ENCODE results near the gene HRH1. TPM values are rescaled to one million over a fixed set of nuclear protein-coding genes. Genes with fewer than 3 reads are reported as not detected.

The HRH1 gene
- total and polyA plus RNA-seq, 2 donors (not counting 1 experiment from before 2014, with no cell fraction given) = not detected

DNA sequence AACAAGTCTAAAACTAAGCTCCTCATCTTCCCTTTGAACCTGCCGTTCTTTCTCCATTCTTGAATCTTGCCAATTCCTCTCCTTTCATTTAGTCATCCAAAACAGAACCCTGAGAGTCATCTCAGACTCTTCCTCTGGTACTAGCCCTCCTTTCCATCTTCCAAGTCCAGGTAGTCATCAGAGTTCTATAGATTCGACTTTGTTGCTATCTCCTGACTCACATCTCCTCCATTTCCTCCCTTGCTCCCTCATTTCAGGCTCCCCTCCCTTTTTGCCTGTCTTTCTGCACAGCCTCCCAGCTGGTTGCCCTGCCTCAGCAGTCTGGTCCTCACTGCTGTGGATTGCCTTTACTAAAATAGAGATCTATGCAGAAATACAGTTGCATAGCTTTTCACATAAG lies 122.6 kb downstream of the HRH1 start:
- H3K79me2 ChIP-seq (ENCODE audit: control insufficient read depth, insufficient read depth, low read length) = peaks cover 76% of the 10 kb centered on the region
- no peak overlapping the region for H3K27ac Mint-ChIP-seq
- intact Hi-C loops (cut with micrococcal nuclease) = no loop called here

GRCh38 chr3:11282250-11283138 lies 128.2 kb downstream of the HRH1 start:
- H3K4me2 ChIP-seq (replicated peaks; ENCODE audit: low read depth, low read length, poor library complexity, severe bottlenecking) = no peak overlapping the region
- peaks cover 2 to 24% of the 10 kb centered on the region in 2 experiments for H3K36me3 ChIP-seq (replicated peaks in 1 of 2; ENCODE audit: control extremely low read depth in 1 of 2, control insufficient read depth in 1 of 2, extremely low read depth in 1 of 2, insufficient read depth in 2 of 2, low read length in 1 of 2)
- peaks cover 2 to 4% of the 10 kb centered on the region in 2 donors for H3K4me1 ChIP-seq (ENCODE audit: control insufficient read depth in 2 of 2, insufficient read depth in 2 of 2, low read length in 2 of 2)
- no peak for DNase-seq
- no peaks in the 10 kb centered on the region for H3K27me3 Mint-ChIP-seq
- no peak overlapping the region for H3K9ac ChIP-seq (ENCODE audit: low read length)
- intact Hi-C loops (cut with micrococcal nuclease) = no loop called here
- H3K4me3 ChIP-seq (ENCODE audit: control extremely low read depth in 1 of 5, extremely low read depth in 1 of 5, insufficient read depth in 1 of 5, low read depth in 2 of 5, low read length in 4 of 5) = no peak overlapping the region
- peak overlapping the region; percentile 42 for H3K27ac Mint-ChIP-seq
- no peak overlapping the region for H3K27ac ChIP-seq (ENCODE audit: low read length in 2 of 2)
- no peaks in the 10 kb centered on the region for H4K20me1 ChIP-seq (ENCODE audit: control insufficient read depth, insufficient read depth, low read length, poor library complexity, severe bottlenecking)
- POLR2A ChIA-PET = no interaction called here
- no peak overlapping the region for H3K4me3 Mint-ChIP-seq
- CTCF ChIA-PET = interaction anchor here (1.0 to 1.5 kb wide), 2 partner anchors 9 to 10 kb away, joined by 3 to 5 read pairs; partner anchors contain the start of gene ATG7
- no peak for ATAC-seq (ENCODE audit: low read depth)
- H3K9me3 ChIP-seq (ENCODE audit: control extremely low read depth in 1 of 3, control insufficient read depth in 2 of 3, insufficient read depth in 1 of 3, low read length in 2 of 3) = peaks cover 0 to under 1% (median 0%) of the 10 kb centered on the region in 3 donors
- H3K9me3 Mint-ChIP-seq (ENCODE audit: insufficient read depth) = no peaks in the 10 kb centered on the region
- TF ChIP-seq EZH2 (IDR thresholded peaks at IDR 0.05; ENCODE audit: borderline replicate concordance, insufficient read depth, low read depth, low read length, poor library complexity, severe bottlenecking) = no peak
- TF ChIP-seq, protein P1, sequence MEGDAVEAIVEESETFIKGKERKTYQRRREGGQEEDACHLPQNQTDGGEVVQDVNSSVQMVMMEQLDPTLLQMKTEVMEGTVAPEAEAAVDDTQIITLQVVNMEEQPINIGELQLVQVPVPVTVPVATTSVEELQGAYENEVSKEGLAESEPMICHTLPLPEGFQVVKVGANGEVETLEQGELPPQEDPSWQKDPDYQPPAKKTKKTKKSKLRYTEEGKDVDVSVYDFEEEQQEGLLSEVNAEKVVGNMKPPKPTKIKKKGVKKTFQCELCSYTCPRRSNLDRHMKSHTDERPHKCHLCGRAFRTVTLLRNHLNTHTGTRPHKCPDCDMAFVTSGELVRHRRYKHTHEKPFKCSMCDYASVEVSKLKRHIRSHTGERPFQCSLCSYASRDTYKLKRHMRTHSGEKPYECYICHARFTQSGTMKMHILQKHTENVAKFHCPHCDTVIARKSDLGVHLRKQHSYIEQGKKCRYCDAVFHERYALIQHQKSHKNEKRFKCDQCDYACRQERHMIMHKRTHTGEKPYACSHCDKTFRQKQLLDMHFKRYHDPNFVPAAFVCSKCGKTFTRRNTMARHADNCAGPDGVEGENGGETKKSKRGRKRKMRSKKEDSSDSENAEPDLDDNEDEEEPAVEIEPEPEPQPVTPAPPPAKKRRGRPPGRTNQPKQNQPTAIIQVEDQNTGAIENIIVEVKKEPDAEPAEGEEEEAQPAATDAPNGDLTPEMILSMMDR (IDR thresholded peaks at IDR 0.05) = no peak
- peaks cover 10% of the 10 kb centered on the region for H3K4me1 Mint-ChIP-seq
- peaks cover 54% of the 10 kb centered on the region for H3K79me2 ChIP-seq (ENCODE audit: control insufficient read depth, insufficient read depth, low read length)
- no peaks in the 10 kb centered on the region for H3K27me3 ChIP-seq (replicated peaks in 1 of 4; ENCODE audit: control extremely low read depth in 1 of 4, control insufficient read depth in 3 of 4, insufficient read depth in 4 of 4, low read length in 3 of 4)
- WGBS (ENCODE audit: insufficient coverage) = 90% methylated on average over 3 of the region's 5 CpGs
- no peak overlapping the region for H2AFZ ChIP-seq (ENCODE audit: insufficient read depth, low read depth, low read length, poor library complexity, severe bottlenecking)

More for the DNA sequence above, 122.6 kb downstream of the HRH1 start:
- DNase-seq (no peak), ATAC-seq (ENCODE audit: low read depth) (no peak)
- Histone ChIP-seq H2AFZ (ENCODE audit: insufficient read depth, low read depth, low read length, poor library complexity, severe bottlenecking) (no peak overlapping the region), H3K4me3 (ENCODE audit: control extremely low read depth in 1 of 5, extremely low read depth in 1 of 5, insufficient read depth in 1 of 5, low read depth in 2 of 5, low read length in 4 of 5) (no peak overlapping the region), H3K4me1 (ENCODE audit: control insufficient read depth in 2 of 2, insufficient read depth in 2 of 2, low read length in 2 of 2) (peaks cover 14 to 16% of the 10 kb centered on the region in 2 donors), H3K27me3 (replicated peaks in 1 of 4; ENCODE audit: control extremely low read depth in 1 of 4, control insufficient read depth in 3 of 4, insufficient read depth in 4 of 4, low read length in 3 of 4) (no peaks in the 10 kb centered on the region), H4K20me1 (ENCODE audit: control insufficient read depth, insufficient read depth, low read length, poor library complexity, severe bottlenecking) (no peaks in the 10 kb centered on the region), H3K27ac (ENCODE audit: low read length in 2 of 2) (no peak overlapping the region), H3K36me3 (replicated peaks in 1 of 2; ENCODE audit: control extremely low read depth in 1 of 2, control insufficient read depth in 1 of 2, extremely low read depth in 1 of 2, insufficient read depth in 2 of 2, low read length in 1 of 2) (peaks cover 2 to 14% of the 10 kb centered on the region in 2 experiments), H3K9me3 (ENCODE audit: control extremely low read depth in 1 of 3, control insufficient read depth in 2 of 3, insufficient read depth in 1 of 3, low read length in 2 of 3) (peaks cover 0 to 5% (median 1%) of the 10 kb centered on the region in 3 donors), H3K9ac (ENCODE audit: low read length) (no peak overlapping the region), H3K4me2 (replicated peaks; ENCODE audit: low read depth, low read length, poor library complexity, severe bottlenecking) (no peak overlapping the region)
- no peak for TF ChIP-seq EZH2 (IDR thresholded peaks at IDR 0.05; ENCODE audit: borderline replicate concordance, insufficient read depth, low read depth, low read length, poor library complexity, severe bottlenecking)
- H3K27me3 Mint-ChIP-seq = no peaks in the 10 kb centered on the region
- H3K9me3 Mint-ChIP-seq (ENCODE audit: insufficient read depth) = peaks cover 5% of the 10 kb centered on the region
- 97% methylated on average over 2 of the region's 2 CpGs for WGBS (ENCODE audit: insufficient coverage)
- H3K4me3 Mint-ChIP-seq = no peak overlapping the region
- CTCF ChIA-PET = no interaction called here
- POLR2A ChIA-PET = no interaction called here
- H3K4me1 Mint-ChIP-seq = peaks cover 43% of the 10 kb centered on the region
